Mesendoderm (in vitro differentiated cells): ENCODE measurements around the gene LCT.

Experiments
- DNase-seq: peaks from one replicate; pipeline ENCODE4 v3.0.0; 2013
- H2AK5ac ChIP-seq: 2 replicates; pipeline ENCODE4 v1.6.1; 2013; ENCODE audit warnings: low read length, inconsistent platforms
- H2BK120ac ChIP-seq: 2 replicates; pipeline ENCODE4 v1.6.1; 2013; ENCODE audit warnings: low read depth, mild to moderate bottlenecking, low read length, moderate library complexity, mixed read lengths
- H2BK15ac ChIP-seq: replicated peaks from 2 replicates; pipeline ENCODE4 v1.6.1; 2013; ENCODE audit warnings: low read depth, mild to moderate bottlenecking, moderate library complexity
- H2BK5ac ChIP-seq: 2 replicates; pipeline ENCODE4 v1.6.1; 2013; ENCODE audit warnings: low read length, inconsistent platforms
- H3K18ac ChIP-seq: 2 replicates; pipeline ENCODE4 v1.6.1; 2013; ENCODE audit warnings: mild to moderate bottlenecking, low read length, mixed read lengths
- H3K23ac ChIP-seq: one replicate; pipeline ENCODE4 v1.6.1; 2013; ENCODE audit warnings: low read length
- H3K27ac ChIP-seq: 2 replicates; pipeline ENCODE4 v1.5.1; 2013; ENCODE audit warnings: low read depth, mild to moderate bottlenecking, inconsistent platforms, low read length, moderate library complexity
- H3K27me3 ChIP-seq: 2 replicates; pipeline ENCODE4 v1.6.1; 2013; ENCODE audit warnings: low read length, control low read depth, mild to moderate bottlenecking, inconsistent platforms; ENCODE audit not compliant: insufficient read depth, poor library complexity
- H3K36me3 ChIP-seq: 2 replicates; pipeline ENCODE4 v1.6.1; 2013; ENCODE audit warnings: low read length, inconsistent platforms; ENCODE audit not compliant: control insufficient read depth, insufficient read depth
- H3K4ac ChIP-seq: one replicate; pipeline ENCODE4 v1.6.1; 2013; ENCODE audit warnings: low read depth, mild to moderate bottlenecking, low read length, moderate library complexity
- H3K4me1 ChIP-seq: 2 replicates; pipeline ENCODE4 v1.6.1; 2013; ENCODE audit warnings: low read depth, low read length, inconsistent platforms; ENCODE audit not compliant: control insufficient read depth
- H3K4me2 ChIP-seq: 2 replicates; pipeline ENCODE4 v1.6.1; 2013; ENCODE audit warnings: low read length
- H3K4me3 ChIP-seq: 2 replicates; pipeline ENCODE4 v1.5.1; 2013; ENCODE audit warnings: mild to moderate bottlenecking, low read length
- H3K56ac ChIP-seq: one replicate; pipeline ENCODE4 v1.6.1; 2013; ENCODE audit warnings: low read length
- H3K79me1 ChIP-seq: 2 replicates; pipeline ENCODE4 v1.6.1; 2013; ENCODE audit warnings: low read length, inconsistent platforms
- H3K79me2 ChIP-seq: 2 replicates; pipeline ENCODE4 v1.6.1; 2013; ENCODE audit warnings: mild to moderate bottlenecking, low read length; ENCODE audit not compliant: control insufficient read depth, insufficient read depth
- H3K9ac ChIP-seq: 2 replicates; pipeline ENCODE4 v1.6.1; 2013; ENCODE audit warnings: low read length, inconsistent platforms
- H4K5ac ChIP-seq: one replicate; pipeline ENCODE4 v1.6.1; 2013; ENCODE audit warnings: low read length
- H4K8ac ChIP-seq: one replicate; pipeline ENCODE4 v1.6.1; 2013; ENCODE audit warnings: low read depth, mild to moderate bottlenecking, control low read depth, low read length, moderate library complexity
- WGBS: extraction: QIAGEN DNeasy Blood & Tissue Kit; methylation state at CpG from one replicate; pipeline ENCODE4 v1.1.7; 2013; ENCODE audit warnings: low lambda C conversion rate, missing lambda C conversion rate; ENCODE audit not compliant: insufficient coverage; ENCODE audit errors: extremely low coverage; 5-methylcytosine and 5-hydroxymethylcytosine counted together

Gene LCT

GRCh38 chr2:135792401-135793150 lies 44.4 kb downstream of the LCT start:
- no peak overlapping the region for H4K5ac ChIP-seq
- no peak overlapping the region for H3K56ac ChIP-seq
- no peak overlapping the region for H3K4ac ChIP-seq
- no peak overlapping the region for H4K8ac ChIP-seq
- no peak overlapping the region for H2BK120ac ChIP-seq
- H3K18ac ChIP-seq, result no peak overlapping the region
- no peaks in the 10 kb centered on the region for H3K79me2 ChIP-seq
- H3K4me3 ChIP-seq, result no peak overlapping the region
- no peak overlapping the region for H2BK5ac ChIP-seq
- H2BK15ac ChIP-seq, result no peak overlapping the region
- no peak overlapping the region for H3K27ac ChIP-seq
- no peaks in the 10 kb centered on the region for H3K27me3 ChIP-seq
- H3K9ac ChIP-seq, result no peak overlapping the region
- H2AK5ac ChIP-seq, result no peak overlapping the region
- no CpG with 5 or more reads among the region's 7 CpGs for WGBS
- no peak overlapping the region for H3K4me2 ChIP-seq
- no peak for DNase-seq
- H3K23ac ChIP-seq, result no peak overlapping the region
- no peaks in the 10 kb centered on the region for H3K4me1 ChIP-seq
- H3K79me1 ChIP-seq, result no peaks in the 10 kb centered on the region
- no peaks in the 10 kb centered on the region for H3K36me3 ChIP-seq

- Histone ChIP-seq H3K23ac (no peak overlapping the region), H3K36me3 (no peaks in the 10 kb centered on the region), H3K9ac (no peak overlapping the region), H2AK5ac (no peak overlapping the region), H3K79me2 (no peaks in the 10 kb centered on the region), H4K8ac (no peak overlapping the region), H3K79me1 (no peaks in the 10 kb centered on the region), H2BK5ac (no peak overlapping the region), H3K27ac (no peak overlapping the region), H3K4me1 (no peaks in the 10 kb centered on the region), H3K56ac (no peak overlapping the region), H4K5ac (no peak overlapping the region), H3K4me3 (no peak overlapping the region), H2BK120ac (no peak overlapping the region), H3K4me2 (no peak overlapping the region), H3K4ac (no peak overlapping the region), H2BK15ac (no peak overlapping the region), H3K18ac (no peak overlapping the region), H3K27me3 (no peaks in the 10 kb centered on the region)
- WGBS, result no CpG with 5 or more reads among the region's 2 CpGs
- DNase-seq, result no peak
These were observed 45.4 kb downstream of the LCT start for GRCh38 chr2:135791418-135792190.

DNA sequence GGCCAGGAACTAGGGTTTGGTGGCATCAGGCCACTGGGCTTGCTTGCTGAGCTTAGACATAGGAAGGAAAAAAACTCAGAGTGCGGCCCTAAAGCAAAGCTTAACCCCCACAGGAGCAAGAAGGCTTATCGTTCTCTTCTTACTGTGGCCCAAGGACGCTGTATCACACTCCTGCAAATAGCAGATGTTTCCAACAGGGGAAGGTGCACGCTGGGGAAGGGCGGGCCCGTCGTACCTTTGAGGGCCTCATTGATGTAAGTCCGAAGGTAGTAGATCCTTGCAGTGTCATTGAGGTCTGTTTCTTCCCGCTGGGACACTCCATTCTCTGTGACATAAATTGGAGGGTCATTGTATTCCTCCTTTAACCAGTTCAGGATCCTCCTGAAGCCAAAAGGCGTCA lies 46.6 kb downstream of the LCT start:
- Histone ChIP-seq H3K9ac (no peak overlapping the region), H4K8ac (no peak overlapping the region), H4K5ac (no peak overlapping the region), H2BK120ac (no peak overlapping the region), H2AK5ac (no peak overlapping the region), H3K4me3 (no peak overlapping the region), H3K79me2 (no peaks in the 10 kb centered on the region), H2BK5ac (no peak overlapping the region), H3K36me3 (no peaks in the 10 kb centered on the region), H3K56ac (no peak overlapping the region), H3K4me1 (no peaks in the 10 kb centered on the region), H3K23ac (no peak overlapping the region), H3K4me2 (no peak overlapping the region), H3K27me3 (no peaks in the 10 kb centered on the region), H3K18ac (no peak overlapping the region), H2BK15ac (no peak overlapping the region), H3K4ac (no peak overlapping the region), H3K79me1 (no peaks in the 10 kb centered on the region), H3K27ac (no peak overlapping the region)
- WGBS, result no CpG with 5 or more reads among the region's 10 CpGs
- DNase-seq, result no peak

GRCh38 chr2:135786823-135787222 lies 50.2 kb downstream of the LCT start:
- Histone ChIP-seq H3K4me1 (no peaks in the 10 kb centered on the region), H3K79me1 (no peaks in the 10 kb centered on the region), H3K27me3 (no peaks in the 10 kb centered on the region), H3K9ac (no peak overlapping the region), H3K36me3 (peaks cover 2% of the 10 kb centered on the region), H2AK5ac (no peak overlapping the region), H2BK120ac (no peak overlapping the region), H3K23ac (no peak overlapping the region), H4K8ac (no peak overlapping the region), H3K18ac (no peak overlapping the region), H3K56ac (no peak overlapping the region), H4K5ac (no peak overlapping the region), H3K27ac (no peak overlapping the region), H3K4me2 (no peak overlapping the region), H3K4me3 (no peak overlapping the region), H3K79me2 (no peaks in the 10 kb centered on the region), H2BK15ac (no peak overlapping the region), H3K4ac (no peak overlapping the region), H2BK5ac (no peak overlapping the region)
- WGBS, result no CpG with 5 or more reads among the region's 5 CpGs
- peak; percentile 48 for DNase-seq

DNA sequence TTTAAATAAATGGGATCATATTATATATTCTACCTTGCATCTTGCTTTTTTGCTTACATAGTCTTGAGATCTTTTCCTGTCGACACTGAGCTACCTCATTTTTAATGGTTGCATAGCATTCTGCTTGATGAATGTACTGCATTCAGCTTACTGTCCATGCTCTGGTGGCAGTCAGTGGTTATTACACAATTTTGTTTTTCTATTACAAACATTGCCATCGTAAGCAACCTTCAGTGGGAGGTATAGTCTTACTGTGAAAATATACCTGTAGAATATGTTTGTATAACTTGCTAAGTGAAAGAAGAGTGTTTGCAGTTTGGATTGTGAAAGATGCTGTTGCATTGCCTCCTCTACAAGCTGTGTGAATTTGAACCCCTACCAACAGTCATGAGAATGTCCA lies 52.0 kb downstream of the LCT start:
- H3K79me2 ChIP-seq, result no peaks in the 10 kb centered on the region
- H2BK120ac ChIP-seq, result no peak overlapping the region
- no peak overlapping the region for H2AK5ac ChIP-seq
- no CpG with 5 or more reads among the region's 2 CpGs for WGBS
- no peak overlapping the region for H3K4me2 ChIP-seq
- H3K36me3 ChIP-seq, result peaks cover 2% of the 10 kb centered on the region
- no peak overlapping the region for H2BK15ac ChIP-seq
- H3K27me3 ChIP-seq, result no peaks in the 10 kb centered on the region
- no peak overlapping the region for H4K5ac ChIP-seq
- H3K9ac ChIP-seq, result no peak overlapping the region
- H3K79me1 ChIP-seq, result no peaks in the 10 kb centered on the region
- H3K18ac ChIP-seq, result no peak overlapping the region
- no peaks in the 10 kb centered on the region for H3K4me1 ChIP-seq
- DNase-seq, result no peak
- H2BK5ac ChIP-seq, result no peak overlapping the region
- H3K23ac ChIP-seq, result no peak overlapping the region
- H3K27ac ChIP-seq, result no peak overlapping the region
- H3K4ac ChIP-seq, result no peak overlapping the region
- H3K4me3 ChIP-seq, result no peak overlapping the region
- H3K56ac ChIP-seq, result no peak overlapping the region
- H4K8ac ChIP-seq, result no peak overlapping the region
